CD4-positive, alpha-beta T cell treated with Interleukin-17A for 4 hours (primary cell): Measurements from ENCODE around the gene LDLRAD1.
A peak's percentile ranks its signal among the peaks of the same experiment; 100 is the strongest.
"Not testable (repeated sequence)": the region's sequence is repeated elsewhere in the genome, so short reads cannot be mapped to it uniquely, and the experiment has no call there.

Experiments
- DNase-seq: peaks from one replicate; pipeline ENCODE4 v3.0.0-alpha.2; 2020; ENCODE audit warnings: mixed read lengths

The LDLRAD1 gene

GRCh38 chr1:54017979-54018378, at the start of gene LDLRAD1:
LDLRAD1 (minus strand) TSS chr1:54018186; CDS start chr1:54018112, 74 bp downstream.
- no peak for DNase-seq

GRCh38 chr1:54064299-54064698, 46.3 kb upstream of the LDLRAD1 start:
- DNase-seq, result no peak

GRCh38 chr1:54054438-54054749, 36.4 kb upstream of the LDLRAD1 start:
- no peak for DNase-seq

GRCh38 chr1:54053745-54054437, 35.9 kb upstream of the LDLRAD1 start:
- DNase-seq, result no peak

- peak; percentile 96 for DNase-seq
Observed at GRCh38 chr1:54052934-54053744, 35.2 kb upstream of the LDLRAD1 start, which contains the start of the genes TCEANC2 and TMEM59. TCEANC2 (plus strand) TSS chr1:54053608; CDS start chr1:54054423, 815 bp downstream. TMEM59 (minus strand) TSS chr1:54053204; CDS start chr1:54053188, 16 bp downstream.

- peak; percentile 34 for DNase-seq
Observed at GRCh38 chr1:54052431-54052933, 34.5 kb upstream of the LDLRAD1 start.

GRCh38 chr1:54051933-54052430, 34.0 kb upstream of the LDLRAD1 start:
- no peak for DNase-seq

- DNase-seq, result not testable (repeated sequence)
Observed at GRCh38 chr1:54050435-54050834, 32.4 kb upstream of the LDLRAD1 start.

GRCh38 chr1:54047384-54048305, 29.7 kb upstream of the LDLRAD1 start:
- DNase-seq, result no peak

- no peak for DNase-seq
Observed at GRCh38 chr1:54046671-54047383, 28.8 kb upstream of the LDLRAD1 start.

GRCh38 chr1:54045496-54045895, 27.5 kb upstream of the LDLRAD1 start:
- no peak for DNase-seq

- DNase-seq, result no peak
Observed at GRCh38 chr1:54041806-54042205, 23.8 kb upstream of the LDLRAD1 start.

GRCh38 chr1:54037476-54037875, 19.5 kb upstream of the LDLRAD1 start:
- no peak for DNase-seq

GRCh38 chr1:54028306-54029251, 10.6 kb upstream of the LDLRAD1 start:
- DNase-seq, result no peak

- DNase-seq, result no peak
Observed at GRCh38 chr1:54027848-54028247, 9.9 kb upstream of the LDLRAD1 start.

- not testable (repeated sequence) for DNase-seq
Observed at GRCh38 chr1:54024811-54025210, 6.8 kb upstream of the LDLRAD1 start.

GRCh38 chr1:54024358-54024757, 6.4 kb upstream of the LDLRAD1 start:
- no peak for DNase-seq

- DNase-seq, result not testable (repeated sequence)
Observed at GRCh38 chr1:54019562-54020176, 1.7 kb upstream of the LDLRAD1 start.

GRCh38 chr1:54018635-54019034, 649 bp upstream of the LDLRAD1 start:
- DNase-seq, result no peak
